Kidney (tissue), 14 donors: ENCODE measurements around the gene DBP. TPM values are rescaled to one million over a fixed set of nuclear protein-coding genes. Genes with fewer than 3 reads are reported as not detected.

Source experiments
- DNase-seq, 5 donors: peaks; one replicate each; pipeline ENCODE4 v3.0.0-alpha.2; 2013 to 2020
- FAIRE-seq: peaks from 2 replicates; lab custom pipeline; 2012; peaks lifted over from hg19 to GRCh38; lab: Jason Lieb, UNC
- H3K27ac ChIP-seq, 2 donors: one replicate each; pipeline ENCODE4 v1.7.0; 2013; ENCODE audit warnings: low read depth in 2 of 2, low read length in 2 of 2, inconsistent platforms in 1 of 2
- H3K27me3 ChIP-seq: one replicate; pipeline ENCODE4 v1.7.1; 2013; ENCODE audit warnings: low read length, inconsistent platforms; ENCODE audit not compliant: control insufficient read depth, insufficient read depth
- H3K36me3 ChIP-seq, 3 donors: one replicate each; pipeline versions ENCODE4 v1.7.0 to v1.7.1; 2013; ENCODE audit warnings: low read length in 3 of 3, control low read depth in 1 of 3, inconsistent platforms in 1 of 3; ENCODE audit not compliant: insufficient read depth in 3 of 3, control insufficient read depth in 2 of 3
- H3K4me1 ChIP-seq, 3 donors: one replicate each; pipeline versions ENCODE4 v1.7.0 to v1.7.1; 2013; ENCODE audit warnings: low read length in 3 of 3, inconsistent platforms in 1 of 3, low read depth in 1 of 3; ENCODE audit not compliant: control insufficient read depth in 2 of 3, insufficient read depth in 2 of 3
- H3K4me3 ChIP-seq, 3 donors: one replicate each; pipeline versions ENCODE4 v1.7.0 to v1.8.1; 2013; ENCODE audit warnings: low read length in 3 of 3, control low read depth in 1 of 3, inconsistent platforms in 1 of 3
- H3K9ac ChIP-seq, 3 donors: one replicate each; pipeline versions ENCODE4 v1.7.0 to v1.7.1; 2013; ENCODE audit warnings: low read length in 3 of 3, control low read depth in 1 of 3, inconsistent platforms in 1 of 3
- H3K9me3 ChIP-seq, 3 donors: one replicate each; pipeline versions ENCODE4 v1.7.0 to v1.7.1; 2013; ENCODE audit warnings: low read length in 3 of 3, control low read depth in 1 of 3, inconsistent platforms in 1 of 3; ENCODE audit not compliant: control insufficient read depth in 2 of 3, insufficient read depth in 1 of 3
- CTCF ChIP-seq: IDR thresholded peaks from 3 replicates; pipeline ENCODE4 v1.5.1; 2012; ENCODE audit warnings: mild to moderate bottlenecking, moderate library complexity, borderline replicate concordance; ENCODE audit not compliant: insufficient read depth; ENCODE audit errors: extremely low read depth
- intact Hi-C: fragments of 100-400 bp; cut with DNase I; formaldehyde crosslinking; loops from one replicate; pipeline ENCODE4 v1.11.1; 2022
- polyA plus RNA-seq: library from polyadenylated mRNA; stranded (reverse); fragments of 350-450 nt; fragmentation: Illumina TruSeq; extraction: RNeasy Lipid Tissue Mini Kit (QIAGEN cat#74804); gene quantifications from one replicate; pipeline ENCODE4 v1.2.3, GENCODE V29; 2014; ENCODE audit warnings: low read depth, low replicate concordance; ENCODE audit not compliant: insufficient read depth
- total RNA-seq: library from RNA; stranded (reverse); fragmentation: NEBNext Ultra II Directional; extraction: Animal tissue kit (Norgen Biotek cat#: 25700); gene quantifications from one replicate; pipeline ENCODE4 v1.2.1, GENCODE V29; 2021
- donor health status: control.
- donor health status: control.
- donor health status: control.
- donor health status: control.
- donor health status: control.
- donor health status: DM: yes; HTN: yes; CAD: no.
- donor health status: Normal renal cell carcinoma (clear cell type).

The DBP gene
- total and polyA plus RNA-seq, 2 donors from 2014 or later, result 14.5 to 20.4 TPM

GRCh38 chr19:48613852-48614435 lies 23.2 kb downstream of the DBP start:
- Histone ChIP-seq H3K9ac (no peak overlapping the region), H3K4me3 (no peak overlapping the region), H3K9me3 (no peaks in the 10 kb centered on the region), H3K27ac (no peak overlapping the region), H3K36me3 (peaks cover 0 to 18% (median 11%) of the 10 kb centered on the region in 3 donors), H3K4me1 (peaks cover 0 to 18% (median 9%) of the 10 kb centered on the region in 3 donors), H3K27me3 (no peaks in the 10 kb centered on the region)
- no peak for TF ChIP-seq CTCF
- FAIRE-seq, result no peak
- no peak for DNase-seq
- intact Hi-C loops, result no loop called here

DNA sequence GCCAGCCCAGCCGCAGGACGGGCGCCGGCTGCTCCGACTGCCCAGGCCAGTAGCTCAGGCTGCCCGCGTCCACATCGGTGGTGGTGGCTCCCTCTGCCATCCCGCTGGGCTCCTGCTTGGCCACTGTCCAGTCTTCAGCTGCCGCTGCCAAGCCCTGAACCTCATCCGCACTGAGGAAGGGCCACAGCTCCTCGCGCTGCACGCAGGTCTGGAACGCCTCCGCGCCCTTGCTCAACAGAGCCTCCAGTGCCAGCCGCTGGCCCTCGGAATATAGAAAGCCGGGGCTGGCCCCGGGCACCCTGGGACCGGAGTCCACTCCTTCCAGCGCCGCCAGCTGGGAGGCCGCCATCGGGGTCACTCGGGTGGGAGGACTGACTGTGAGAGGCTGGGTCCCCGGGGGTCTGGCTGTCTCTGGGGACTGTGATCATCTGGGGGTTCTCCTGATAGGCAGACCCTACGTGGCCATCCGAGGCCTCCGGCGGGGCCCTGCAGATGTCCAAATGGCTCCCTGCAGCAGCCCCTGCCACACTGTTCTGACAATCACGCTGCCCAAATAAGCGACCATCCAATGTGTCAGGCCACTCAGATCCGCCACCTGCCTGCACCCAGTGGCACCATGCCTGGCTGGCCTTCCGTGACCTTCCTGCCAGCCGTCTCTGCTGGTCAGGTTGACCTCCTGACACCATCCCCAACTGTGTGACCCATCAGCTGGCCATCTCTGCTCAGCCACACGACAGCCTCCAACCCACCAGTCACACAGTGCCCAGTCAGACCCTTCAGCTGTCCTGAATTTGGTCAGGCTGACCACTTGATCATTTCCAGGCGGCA lies 23.9 kb downstream of the DBP start:
- intact Hi-C loops, result no loop called here
- H3K4me1 ChIP-seq, result peaks cover 0 to 16% (median 9%) of the 10 kb centered on the region in 3 donors
- peaks cover 0 to 18% (median 11%) of the 10 kb centered on the region in 3 donors for H3K36me3 ChIP-seq
- FAIRE-seq, result no peak
- H3K9ac ChIP-seq, result no peak overlapping the region
- no peaks in the 10 kb centered on the region for H3K27me3 ChIP-seq
- TF ChIP-seq CTCF, result no peak
- DNase-seq, result peak in 1 of 5 donors; percentile 50
- H3K27ac ChIP-seq, result no peak overlapping the region
- H3K4me3 ChIP-seq, result no peak overlapping the region
- no peaks in the 10 kb centered on the region for H3K9me3 ChIP-seq

- no peak overlapping the region for H3K9ac ChIP-seq
- H3K36me3 ChIP-seq, result peaks cover 0 to 12% (median 11%) of the 10 kb centered on the region in 3 donors
- no peak for TF ChIP-seq CTCF
- H3K27ac ChIP-seq, result no peak overlapping the region
- no peak overlapping the region for H3K4me3 ChIP-seq
- no peak for DNase-seq
- no peak for FAIRE-seq
- no peaks in the 10 kb centered on the region for H3K27me3 ChIP-seq
- intact Hi-C loops, result no loop called here
- peaks cover 0 to 4% (median 0%) of the 10 kb centered on the region in 3 donors for H3K4me1 ChIP-seq
- no peaks in the 10 kb centered on the region for H3K9me3 ChIP-seq
Measured at GRCh38 chr19:48611872-48612271, 25.3 kb downstream of the DBP start.
